HG02588 (cell line): ENCODE measurements around the gene SNX11.
A peak's percentile ranks its signal among the peaks of the same experiment; 100 is the strongest.
"Not testable (repeated sequence)": the region's sequence is repeated elsewhere in the genome, so short reads cannot be mapped to it uniquely, and the experiment has no call there.

Experiments used
- ATAC-seq: cut with Tn5 transposase; IDR thresholded peaks from one replicate; pipeline ENCODE4 v1.9.1; 2021; ENCODE audit warnings: mild to moderate bottlenecking, moderate library complexity; ENCODE audit not compliant: unreplicated experiment

SNX11 gene

GRCh38 chr17:48107137-48108055 lies at the start of gene SNX11:
Gene SNX11 (plus strand): TSS chr17:48107766. CDS start chr17:48112044, 4,278 bp downstream.
- peak; percentile 75 for ATAC-seq

GRCh38 chr17:48058393-48059124 lies 49.0 kb upstream of the SNX11 start:
- no peak for ATAC-seq

- no peak for ATAC-seq
Measured at GRCh38 chr17:48059125-48059668, 48.4 kb upstream of the SNX11 start.

- ATAC-seq: no peak
Measured at GRCh38 chr17:48060249-48060648, 47.3 kb upstream of the SNX11 start.

- ATAC-seq: no peak
Measured at GRCh38 chr17:48062273-48062672, 45.3 kb upstream of the SNX11 start.

- no peak for ATAC-seq
Measured at GRCh38 chr17:48064638-48065037, 42.9 kb upstream of the SNX11 start.

- ATAC-seq: no peak
Measured at GRCh38 chr17:48066192-48066591, 41.4 kb upstream of the SNX11 start.

- no peak for ATAC-seq
Measured at GRCh38 chr17:48066656-48067055, 40.9 kb upstream of the SNX11 start.

GRCh38 chr17:48067245-48067644 lies 40.3 kb upstream of the SNX11 start:
- ATAC-seq: no peak

- ATAC-seq: not testable (repeated sequence)
Measured at GRCh38 chr17:48067808-48068207, 39.8 kb upstream of the SNX11 start.

- ATAC-seq: no peak
Measured at GRCh38 chr17:48068491-48068961, 39.0 kb upstream of the SNX11 start.

GRCh38 chr17:48070195-48070594 lies 37.4 kb upstream of the SNX11 start:
- no peak for ATAC-seq

- no peak for ATAC-seq
Measured at GRCh38 chr17:48071654-48072053, 35.9 kb upstream of the SNX11 start.

GRCh38 chr17:48072811-48073210 lies 34.8 kb upstream of the SNX11 start:
- ATAC-seq: not testable (repeated sequence)

GRCh38 chr17:48073566-48074094 lies 33.9 kb upstream of the SNX11 start:
- ATAC-seq: not testable (repeated sequence)

GRCh38 chr17:48074322-48075081 lies 33.1 kb upstream of the SNX11 start:
- no peak for ATAC-seq

- ATAC-seq: not testable (repeated sequence)
Measured at GRCh38 chr17:48077152-48077551, 30.4 kb upstream of the SNX11 start.

GRCh38 chr17:48081858-48082257 lies 25.7 kb upstream of the SNX11 start:
- no peak for ATAC-seq

- ATAC-seq: no peak
Measured at GRCh38 chr17:48084932-48085331, 22.6 kb upstream of the SNX11 start.

- no peak for ATAC-seq
Measured at GRCh38 chr17:48093341-48094045, 14.1 kb upstream of the SNX11 start.
